ENCODE results near the gene TUFT1. TPM values are rescaled to one million over a fixed set of nuclear protein-coding genes. Genes with fewer than 3 reads are reported as not detected.

Gene TUFT1
- total RNA-seq, 1 donor from 2014 or later: 36.6 TPM

DNA sequence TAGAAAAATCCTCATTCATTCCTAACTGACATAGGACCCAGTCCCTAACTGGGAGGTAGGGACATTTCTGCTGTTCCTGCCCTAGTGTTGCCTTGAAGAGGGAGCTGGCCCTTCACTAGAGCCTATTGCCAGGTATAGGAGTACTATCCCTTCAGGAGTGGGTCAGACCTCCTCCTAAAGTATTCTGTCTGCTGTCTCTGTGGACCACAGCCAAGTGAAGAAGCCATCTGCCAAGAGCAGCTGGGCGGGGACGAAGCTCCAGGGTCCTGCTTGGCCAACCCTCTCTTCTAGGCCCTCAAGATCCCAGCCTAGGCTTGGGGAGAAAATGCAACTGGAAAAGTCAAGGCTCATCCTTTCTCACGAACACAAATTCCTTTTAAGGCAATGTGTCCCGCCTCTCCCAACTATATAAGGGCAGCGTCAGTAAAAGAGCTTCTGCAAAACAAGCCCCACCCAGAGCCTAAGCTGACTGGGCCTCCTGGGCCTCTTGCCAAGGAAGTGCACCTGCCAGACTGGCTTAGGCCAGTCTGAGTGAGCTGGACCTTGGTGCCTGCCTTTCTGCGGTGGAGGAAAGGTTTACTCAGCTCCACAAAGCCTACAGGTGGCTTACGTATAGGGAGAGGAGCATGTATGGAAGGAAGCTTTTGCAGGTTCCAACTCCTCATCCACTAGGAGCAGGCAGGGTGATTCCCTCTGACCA is 638 bp upstream of the TUFT1 start:
- ATAC-seq: peak; percentile 85

DNA sequence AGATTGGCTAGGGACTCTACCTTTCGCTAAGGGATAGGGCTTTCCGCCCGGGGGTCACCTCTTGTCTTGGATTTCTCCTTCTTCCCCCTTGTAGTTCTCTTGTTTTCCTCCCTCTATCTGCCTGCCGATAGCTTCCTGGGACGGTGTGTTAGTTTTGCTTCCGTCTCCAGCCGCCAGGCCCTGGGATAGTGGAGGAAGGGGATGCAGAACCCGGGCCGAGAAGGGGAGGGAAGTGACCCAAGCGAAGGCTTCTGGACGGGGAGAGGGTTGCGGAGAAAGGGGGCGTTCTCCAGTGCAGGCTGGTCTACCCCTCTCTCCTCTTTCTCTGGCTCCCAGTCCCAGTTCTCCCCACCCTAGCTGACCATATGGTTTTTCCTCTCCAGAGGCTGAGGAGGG is 871 bp downstream of the TUFT1 start:
- no peak for ATAC-seq

DNA sequence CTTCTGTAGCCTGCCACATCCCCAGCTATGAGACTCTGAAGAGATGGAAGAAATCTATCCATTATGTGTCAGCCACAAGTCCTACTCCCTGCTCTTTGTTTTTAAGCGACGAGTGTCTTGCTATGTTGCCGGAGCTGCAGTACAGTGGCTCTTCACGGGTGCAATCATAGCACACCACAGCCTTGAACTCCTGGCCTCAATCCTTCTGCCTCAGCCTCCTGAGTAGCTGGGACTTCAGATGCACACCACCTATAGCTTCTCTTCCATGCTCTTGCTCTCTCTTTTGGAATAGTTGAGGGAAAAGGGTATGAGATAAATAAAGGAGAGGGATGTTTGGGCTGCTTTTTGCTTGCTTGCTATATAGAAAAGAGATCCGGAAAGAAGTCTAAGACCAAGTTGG is 1.6 kb downstream of the TUFT1 start:
- no peak for ATAC-seq

DNA sequence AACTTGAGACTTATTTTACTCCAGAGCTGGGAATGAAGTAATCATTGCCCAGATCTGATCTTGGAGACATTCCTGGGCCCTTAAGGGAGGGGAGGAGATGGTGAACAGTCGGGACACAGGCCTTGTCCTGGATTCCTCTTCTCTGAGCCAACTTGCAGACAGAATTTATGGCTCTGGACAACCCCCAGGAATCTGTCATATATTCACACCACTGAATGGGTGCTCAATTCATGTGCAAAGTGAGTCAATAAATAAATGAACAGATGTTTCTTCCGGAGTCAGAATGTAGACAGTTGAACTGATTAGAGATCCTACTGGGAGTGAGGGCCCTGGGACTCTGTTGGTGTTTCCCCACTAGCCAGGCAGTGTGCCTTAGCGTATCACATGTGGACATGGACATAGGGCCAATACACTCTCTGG is 2.6 kb downstream of the TUFT1 start:
- no peak for ATAC-seq

DNA sequence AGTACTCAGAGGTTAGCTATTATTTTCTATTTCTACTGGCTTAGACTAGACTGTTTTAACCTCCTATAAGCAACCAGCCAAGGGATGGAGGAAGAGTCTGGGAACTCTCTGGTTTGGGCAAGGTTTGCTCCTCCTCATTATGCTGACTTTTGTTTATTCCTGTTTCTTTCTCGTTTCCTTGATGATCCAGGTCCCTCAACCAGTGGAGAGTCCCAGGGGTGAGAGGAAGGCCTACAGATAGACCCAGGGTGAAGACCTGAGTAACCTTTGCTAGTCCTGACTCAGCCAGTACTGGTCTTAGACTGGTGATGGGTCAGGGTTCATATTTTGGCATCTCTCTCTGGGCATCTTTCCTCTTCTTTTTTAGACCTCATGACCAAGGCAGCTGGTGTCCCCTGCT is 5.4 kb downstream of the TUFT1 start:
- no peak for ATAC-seq

DNA sequence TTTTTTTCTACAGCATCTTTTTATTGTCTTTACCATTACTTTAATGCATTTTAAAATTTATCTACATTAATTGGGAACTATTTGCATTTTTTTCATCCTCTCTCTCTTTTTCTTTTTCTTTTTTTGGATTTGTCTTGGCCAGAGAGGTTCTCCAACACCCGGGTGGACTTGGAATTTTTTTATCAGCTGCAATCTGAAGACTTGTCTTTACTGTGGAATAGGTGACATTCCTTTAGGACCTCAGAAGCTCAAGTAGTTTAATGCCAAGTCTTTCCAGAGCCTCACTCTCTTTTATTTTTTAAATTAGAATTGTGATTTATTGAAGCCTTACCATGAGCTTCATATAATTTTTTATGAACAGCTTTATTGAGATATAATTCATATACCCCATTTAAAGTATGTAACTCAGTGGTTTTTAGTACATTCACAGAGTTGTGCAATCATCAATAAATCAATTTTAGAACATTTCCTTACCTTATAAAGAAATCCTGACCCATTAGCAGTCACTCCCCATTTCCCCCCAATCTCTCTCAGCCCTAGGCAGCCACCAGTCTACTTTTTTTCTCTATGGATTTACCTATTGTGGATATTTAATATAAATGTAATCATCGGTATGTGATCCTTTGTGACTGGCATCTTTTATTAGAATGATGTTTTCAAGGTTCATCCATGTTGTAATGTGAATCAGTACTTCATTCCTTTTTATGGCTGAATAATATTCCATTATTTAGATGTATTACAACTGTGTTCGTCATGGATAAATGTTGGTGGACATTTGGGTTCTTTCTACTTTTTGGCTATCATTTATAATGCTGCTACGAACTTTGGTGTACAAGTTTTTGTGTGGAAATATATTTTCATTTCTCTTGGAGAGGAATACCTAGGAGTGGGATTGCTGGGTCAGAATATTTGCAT is 6.2 kb downstream of the TUFT1 start:
- ATAC-seq: no peak

DNA sequence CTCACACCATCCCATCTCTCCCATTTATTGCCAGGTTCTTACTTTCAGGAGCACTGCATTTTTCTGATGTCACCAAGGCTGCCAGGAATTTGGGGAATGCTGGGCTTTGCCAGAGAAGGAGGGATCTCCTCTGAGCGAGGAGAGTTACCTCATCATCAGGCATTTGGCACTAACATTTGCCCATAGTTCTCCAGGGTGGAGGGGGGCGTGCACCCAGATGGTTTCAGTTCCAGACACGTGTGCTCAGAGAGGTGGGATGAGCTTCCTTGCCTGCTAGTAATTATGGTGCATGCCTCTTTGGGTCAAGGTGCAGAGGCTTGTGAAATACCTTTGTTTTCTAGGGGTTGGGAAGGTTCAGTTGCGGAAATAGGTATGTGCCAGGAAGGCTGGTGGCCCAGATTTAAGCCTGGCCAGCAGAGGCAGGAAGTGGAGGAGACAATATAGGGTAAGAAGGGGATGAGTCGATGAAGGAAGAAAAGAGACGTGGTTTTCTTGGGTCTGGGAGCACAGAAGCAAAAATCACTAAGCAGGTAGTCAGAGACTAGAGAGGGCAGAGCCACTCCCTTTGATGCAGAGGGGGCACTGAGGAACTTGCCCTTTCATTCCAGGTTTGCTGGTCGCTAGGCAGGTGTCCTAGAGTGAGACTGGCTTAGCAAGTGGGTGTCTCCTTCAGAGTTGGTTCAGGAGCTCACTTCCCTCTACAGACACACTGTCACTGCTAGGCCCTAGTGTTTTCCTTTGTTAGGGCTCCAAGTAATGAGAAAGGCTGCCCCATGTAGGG is 7.2 kb downstream of the TUFT1 start:
- peak; percentile 72 for ATAC-seq

DNA sequence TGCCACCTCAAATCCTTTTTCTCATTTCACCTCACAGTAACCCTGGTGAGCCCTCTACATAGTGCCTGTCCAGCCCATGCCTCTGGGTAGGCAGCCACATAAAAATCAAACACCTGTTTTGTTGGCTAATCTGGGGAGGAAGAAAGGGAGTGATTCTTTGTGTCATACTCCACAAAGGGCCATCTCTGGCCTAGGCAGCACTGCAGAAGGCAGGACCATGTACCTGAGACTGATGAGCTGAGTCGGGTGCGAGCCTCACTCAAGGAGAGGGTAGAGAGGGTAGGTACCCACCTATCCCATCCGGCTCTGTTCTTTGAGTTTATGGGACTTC is 7.8 kb downstream of the TUFT1 start:
- peak; percentile 28 for ATAC-seq

DNA sequence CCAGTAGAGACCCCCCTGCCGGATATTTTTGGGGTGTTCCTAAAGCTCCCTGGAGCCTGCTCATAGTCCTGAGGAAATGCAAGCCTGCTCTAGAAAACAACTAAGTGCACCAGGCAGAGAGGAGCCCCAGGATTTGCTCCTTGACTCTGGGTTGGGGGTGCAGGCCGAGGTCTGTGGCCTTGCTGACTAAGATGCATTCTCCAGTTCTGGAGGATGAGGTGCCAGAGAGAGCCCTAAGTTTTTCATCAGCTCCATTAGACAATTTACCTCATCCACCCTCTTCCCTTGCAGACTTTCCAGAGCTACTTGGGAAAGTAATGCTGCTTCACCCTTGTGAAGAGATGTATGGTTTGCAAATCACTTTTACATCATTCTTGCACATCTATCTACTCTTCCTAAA is 9.1 kb downstream of the TUFT1 start:
- no peak for ATAC-seq

DNA sequence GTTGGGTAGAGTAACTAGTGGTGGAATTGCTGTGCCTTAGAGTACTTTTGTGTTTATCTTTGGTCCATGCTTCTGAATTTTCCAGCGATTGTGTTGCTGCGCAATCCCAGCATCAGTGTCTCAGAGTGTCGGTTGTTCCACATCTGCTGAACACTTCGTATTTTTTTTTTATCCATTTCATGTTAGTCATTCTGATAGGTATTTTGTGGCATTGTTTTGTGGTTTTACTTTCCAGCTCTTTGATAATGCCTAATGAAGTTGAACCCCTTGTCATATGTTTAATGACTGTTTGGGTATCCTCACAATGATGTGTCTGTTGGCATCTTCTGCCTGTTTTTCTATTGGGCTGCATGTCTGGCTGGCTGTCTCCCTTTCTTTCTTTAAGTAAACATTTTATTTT is 13.6 kb downstream of the TUFT1 start:
- no peak for ATAC-seq

DNA sequence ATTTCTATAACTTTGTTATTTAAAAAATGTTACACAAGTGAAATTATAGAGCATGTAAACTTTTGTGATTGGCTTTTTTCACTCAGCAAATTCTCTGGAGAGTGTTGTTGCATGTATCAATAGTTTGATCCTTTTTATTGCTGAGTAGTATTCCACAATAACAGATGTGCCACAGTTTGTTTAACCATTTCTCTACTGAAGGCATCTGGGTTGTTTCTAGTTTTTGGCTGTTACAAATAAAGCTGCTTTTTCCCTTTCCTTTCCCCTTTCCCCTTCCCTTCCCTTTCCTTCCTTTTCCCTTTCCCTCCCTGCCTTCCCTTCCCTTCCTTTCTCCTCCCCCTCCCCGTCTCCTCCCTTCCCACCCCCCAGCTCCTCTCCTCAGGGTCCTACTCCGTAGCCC is 15.9 kb downstream of the TUFT1 start:
- ATAC-seq: no peak

DNA sequence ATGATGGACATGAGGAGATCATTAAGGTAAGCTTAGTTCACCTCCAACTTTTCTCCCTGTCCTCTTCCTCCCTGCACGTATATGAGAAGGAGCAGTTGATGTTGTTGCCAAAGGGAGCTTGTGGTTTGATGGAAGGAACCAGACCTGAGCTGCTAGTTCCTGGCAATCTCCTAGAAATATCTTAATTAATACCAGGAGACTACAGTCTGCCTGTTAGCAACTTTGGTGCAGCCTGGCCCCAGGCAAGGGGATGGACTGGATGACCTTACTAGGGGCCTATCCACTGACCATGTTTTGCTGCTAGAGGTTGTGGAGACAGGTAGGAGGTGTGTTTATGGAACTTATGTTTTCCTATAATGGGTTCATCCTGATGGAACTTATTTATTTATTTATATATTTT is 22.6 kb downstream of the TUFT1 start:
- ATAC-seq: no peak

DNA sequence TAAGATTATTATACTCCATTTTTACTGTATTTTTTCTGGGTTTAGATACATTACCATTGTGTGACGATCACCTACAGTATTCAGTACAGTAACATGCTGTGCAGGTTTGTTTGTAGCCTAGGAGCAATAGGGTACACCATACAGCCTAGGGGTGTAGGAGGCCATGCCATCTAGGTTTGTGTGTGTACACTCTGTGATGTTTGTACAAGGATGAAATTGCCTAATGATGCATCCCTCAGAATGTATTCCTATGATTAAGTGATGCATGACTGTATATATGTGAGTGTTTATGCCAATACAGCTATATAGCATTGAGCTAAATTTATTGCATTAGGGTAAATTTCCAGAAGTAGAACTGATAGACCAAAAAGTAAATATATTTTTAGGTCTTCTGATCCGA is 23.3 kb downstream of the TUFT1 start:
- ATAC-seq: peak; percentile 29

DNA sequence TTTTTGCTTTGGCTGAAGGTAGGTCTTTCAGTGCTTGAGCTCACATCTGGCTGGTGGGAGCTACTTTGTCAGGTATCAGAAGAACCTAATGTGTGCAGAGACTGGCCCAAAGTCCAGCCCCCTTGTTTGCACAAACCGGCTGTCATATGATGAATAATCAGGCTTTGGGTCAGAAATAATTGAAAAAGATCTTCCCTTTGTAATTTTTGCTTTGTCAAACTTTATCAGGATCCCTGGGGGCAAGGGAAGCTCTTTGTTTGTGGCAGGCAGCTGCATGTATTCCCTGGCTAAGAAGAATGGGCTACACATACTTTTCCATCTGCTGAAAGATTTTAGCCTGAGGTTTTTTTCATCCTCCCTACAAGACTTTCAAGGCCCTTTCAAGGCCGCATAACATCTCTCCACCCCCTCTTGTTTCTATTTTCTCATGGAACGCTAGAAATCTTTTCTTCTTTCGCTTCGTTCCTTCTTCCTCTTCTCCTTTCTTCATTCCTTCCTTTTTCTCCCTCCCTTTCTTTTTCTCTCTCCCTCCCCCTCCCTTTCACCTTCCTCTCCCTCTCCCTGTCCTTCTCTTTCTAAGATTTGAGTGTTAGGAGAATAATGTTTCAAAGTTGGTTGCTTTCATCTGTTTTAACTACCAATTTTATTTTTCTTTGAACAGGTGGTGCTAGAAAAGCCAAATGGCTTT is 25.5 kb downstream of the TUFT1 start:
- ATAC-seq: no peak

DNA sequence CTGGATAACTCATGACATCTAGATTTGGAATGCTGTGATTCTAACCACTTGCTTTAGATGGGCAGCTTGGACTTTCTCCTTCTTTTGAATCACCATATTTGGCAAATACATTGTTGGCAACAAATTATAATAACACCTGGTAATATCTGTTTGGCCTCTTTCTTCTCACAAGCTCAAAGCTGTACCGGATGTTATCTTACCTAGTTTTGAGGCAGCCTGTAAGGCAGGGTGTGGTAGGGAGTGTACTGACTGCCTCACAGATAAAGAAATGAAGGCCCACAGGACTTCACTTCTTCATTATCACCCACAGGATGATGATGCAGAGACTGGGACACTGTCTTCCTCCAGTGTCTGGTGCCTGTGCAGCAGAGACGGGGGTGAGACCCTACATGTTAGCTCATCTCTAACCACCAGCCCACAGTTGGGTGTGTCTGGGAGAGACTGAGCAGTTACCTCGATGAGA is 28.5 kb downstream of the TUFT1 start:
- ATAC-seq: peak; percentile 69

DNA sequence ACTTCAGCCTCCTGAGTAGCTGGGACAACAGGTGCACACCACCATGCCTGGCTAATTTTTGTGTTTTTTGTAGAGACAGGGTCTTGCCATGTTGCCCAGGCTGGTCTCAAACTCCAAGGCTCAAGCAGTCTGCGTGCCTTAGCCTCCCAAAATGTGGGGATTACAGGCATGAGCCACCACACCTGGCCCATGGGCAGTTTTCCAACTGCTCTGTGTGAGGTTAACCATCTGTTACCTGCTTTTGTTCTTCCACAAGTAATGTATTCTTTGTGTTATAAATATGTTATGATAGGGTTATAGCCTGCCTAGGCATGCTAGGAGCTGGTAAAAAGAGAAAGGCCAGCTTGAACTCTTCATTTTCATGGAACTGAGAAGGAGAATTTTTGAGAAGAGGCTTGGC is 30.7 kb downstream of the TUFT1 start:
- ATAC-seq: no peak

DNA sequence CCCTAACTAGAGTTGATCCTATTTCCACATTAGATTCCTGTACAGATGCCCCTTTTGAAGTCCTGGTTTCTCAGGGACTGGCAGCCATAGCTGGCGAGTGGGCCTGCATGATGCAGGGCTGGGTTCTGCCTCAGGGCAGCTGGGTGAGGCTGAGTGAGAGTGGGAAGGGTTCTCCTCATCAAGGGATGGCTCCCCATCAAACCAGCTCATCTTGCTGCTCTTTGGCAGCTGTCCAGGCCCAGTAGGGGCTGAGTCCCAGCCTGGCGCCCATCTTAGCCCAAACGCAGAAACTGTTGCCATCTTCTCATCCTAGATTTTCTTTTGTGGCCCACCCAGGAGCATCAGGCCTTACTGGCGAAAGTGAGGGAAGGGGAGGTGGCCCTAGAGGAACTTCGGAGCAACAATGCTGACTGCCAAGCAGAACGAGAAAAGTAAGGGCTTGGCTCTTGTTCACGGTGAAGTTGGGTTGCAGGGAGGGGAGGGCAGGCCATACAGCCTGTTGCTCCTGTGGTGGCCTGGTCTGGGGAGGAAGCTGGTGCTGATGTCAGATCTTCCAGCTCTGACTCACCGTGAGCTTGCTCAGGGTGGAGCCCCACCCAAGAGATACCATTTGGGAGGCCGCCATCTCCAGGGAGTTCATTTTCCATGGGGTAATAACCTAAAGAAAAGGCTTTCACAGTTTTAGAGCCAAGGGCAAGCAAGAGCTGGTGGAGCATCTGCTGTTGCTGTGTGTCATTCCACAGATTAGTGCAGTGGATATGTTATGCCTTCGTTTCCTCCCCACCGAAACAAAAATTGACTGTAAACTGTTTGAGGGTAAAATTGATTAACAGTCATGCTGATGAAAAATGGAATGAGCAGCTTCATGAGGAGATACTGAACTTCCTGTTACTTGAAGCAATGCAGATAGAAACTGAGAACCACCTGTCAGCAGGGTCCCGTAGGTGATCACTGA is 34.7 kb downstream of the TUFT1 start:
- peak; percentile 94 for ATAC-seq

DNA sequence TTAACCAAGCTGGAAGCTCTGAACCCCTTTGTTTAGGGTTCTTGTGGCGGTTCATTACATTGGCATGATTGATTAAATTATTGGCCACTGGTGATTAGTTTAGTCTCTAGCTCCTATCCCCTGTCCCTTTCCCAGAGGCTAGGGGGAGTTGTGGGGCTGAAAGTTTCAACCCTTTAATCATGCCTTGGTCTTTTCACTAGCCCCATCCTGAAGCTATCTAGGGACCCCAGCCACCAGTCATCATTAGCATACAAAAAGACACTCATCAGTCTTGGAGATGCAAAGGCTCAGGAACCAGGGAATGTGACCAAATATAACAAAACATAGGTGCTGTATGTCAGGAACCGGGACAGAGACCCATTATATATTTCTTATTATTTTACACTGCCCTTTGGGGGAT is 37.1 kb downstream of the TUFT1 start:
- ATAC-seq: no peak

DNA sequence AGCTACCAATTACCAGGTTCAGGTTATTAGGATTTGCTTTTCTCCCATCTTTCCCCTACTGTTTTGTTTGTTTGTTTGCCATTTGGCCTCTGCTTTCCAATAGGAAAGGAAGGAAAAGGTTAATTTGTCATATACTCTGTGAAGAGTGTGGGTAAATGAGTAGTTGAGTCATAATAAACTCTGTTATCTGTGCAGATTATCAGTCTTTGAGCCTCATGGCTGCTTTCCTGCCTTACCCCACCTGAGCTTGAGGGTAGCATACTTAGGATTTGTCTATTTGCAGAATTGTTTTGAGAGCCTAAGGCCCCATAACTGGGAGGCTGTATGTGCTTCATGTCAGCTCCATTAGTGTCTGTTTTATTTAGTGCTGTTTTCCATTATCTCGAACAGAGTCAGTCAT is 38.8 kb downstream of the TUFT1 start:
- no peak for ATAC-seq

DNA sequence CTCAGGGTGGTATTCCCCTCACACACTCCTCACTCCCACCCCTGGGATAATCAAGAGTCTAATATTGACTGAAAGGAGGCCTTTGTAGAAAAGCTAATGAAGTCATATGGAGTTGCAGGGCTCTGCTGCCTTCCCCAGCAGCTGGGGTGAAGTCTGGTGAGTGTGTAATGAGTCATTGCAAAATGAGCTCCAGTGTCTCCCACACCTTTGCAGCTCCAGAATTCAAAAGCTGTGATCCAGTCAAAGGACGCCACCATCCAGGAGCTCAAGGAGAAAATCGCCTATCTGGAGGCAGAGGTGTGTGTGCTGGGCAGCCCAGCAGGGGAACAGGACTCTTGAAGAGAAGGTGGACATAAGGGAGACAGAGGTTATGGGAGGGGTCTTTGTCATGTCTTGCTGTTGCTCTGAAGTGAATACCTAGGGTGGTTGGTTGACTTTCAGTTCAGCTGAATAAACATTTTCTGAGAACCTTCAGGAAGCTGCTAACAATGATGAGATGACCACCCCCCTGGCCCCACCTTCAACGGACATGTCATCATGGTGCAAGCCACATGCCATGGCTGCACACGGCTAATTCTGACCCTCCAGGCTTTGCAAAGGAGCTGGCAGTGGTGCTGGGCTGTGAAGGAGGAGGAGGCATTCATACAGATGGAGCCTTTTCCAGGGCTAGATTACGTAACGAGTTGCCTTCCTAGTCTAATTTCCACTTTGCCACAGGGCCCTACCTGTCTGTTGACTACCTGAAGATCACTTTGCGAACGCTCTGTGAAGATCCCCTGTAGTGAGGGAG is 39.5 kb downstream of the TUFT1 start:
- peak; percentile 36 for ATAC-seq

DNA sequence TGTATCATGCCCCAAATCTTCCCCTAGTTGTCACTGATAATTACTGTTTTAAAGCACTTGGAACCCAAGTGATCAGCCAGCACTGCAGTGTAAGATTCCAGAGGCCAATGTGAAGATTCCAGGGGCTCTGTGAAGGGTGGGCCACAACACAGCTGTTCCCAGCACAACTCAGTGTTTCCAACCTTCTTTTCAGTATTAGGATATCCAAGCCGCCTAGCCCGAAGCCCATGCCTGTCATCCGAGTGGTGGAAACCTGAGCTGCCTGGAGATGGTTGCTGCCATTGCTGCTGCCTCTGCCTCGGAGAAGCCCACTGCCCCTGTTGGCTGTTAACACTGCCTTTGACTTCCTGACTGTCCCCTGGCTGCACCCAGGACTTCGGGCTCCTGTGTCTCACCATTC is 41.3 kb downstream of the TUFT1 start:
- no peak for ATAC-seq
